Mucosa of rectum (tissue), 2 donors: ENCODE results near the gene MAP3K8.
"Not testable (repeated sequence)": the region's sequence is repeated elsewhere in the genome, so short reads cannot be mapped to it uniquely, and the experiment has no call there.

Experiments used
- H3K27ac ChIP-seq, 2 donors: one replicate each; pipeline ENCODE4 v1.7.0; 2013; ENCODE audit warnings: inconsistent platforms in 2 of 2, low read depth in 2 of 2, low read length in 2 of 2
- H3K27me3 ChIP-seq, 2 donors: one replicate each; pipeline ENCODE4 v1.7.0; 2013; ENCODE audit warnings: low read length in 2 of 2; ENCODE audit not compliant: control insufficient read depth in 2 of 2, insufficient read depth in 2 of 2
- H3K36me3 ChIP-seq, 2 donors: one replicate each; pipeline ENCODE4 v1.7.0; 2013; ENCODE audit warnings: low read length in 2 of 2; ENCODE audit not compliant: control insufficient read depth in 2 of 2, insufficient read depth in 2 of 2
- H3K4me1 ChIP-seq, 2 donors: one replicate each; pipeline ENCODE4 v1.7.0; 2013; ENCODE audit warnings: low read length in 2 of 2, mild to moderate bottlenecking in 1 of 2; ENCODE audit not compliant: control insufficient read depth in 2 of 2, insufficient read depth in 2 of 2
- H3K4me3 ChIP-seq, 2 donors: one replicate each; pipeline ENCODE4 v1.7.0; 2013; ENCODE audit warnings: low read length in 2 of 2
- H3K9ac ChIP-seq, 2 donors: one replicate each; pipeline ENCODE4 v1.7.0; 2013; ENCODE audit warnings: low read length in 2 of 2, low read depth in 1 of 2, mild to moderate bottlenecking in 1 of 2
- H3K9me3 ChIP-seq, 2 donors: one replicate each; pipeline ENCODE4 v1.7.0; 2013; ENCODE audit warnings: low read length in 2 of 2; ENCODE audit not compliant: control insufficient read depth in 2 of 2
- donor health status: healthy.
- donor health status: Normal muscosa, but diverticular disease.

MAP3K8 gene

DNA sequence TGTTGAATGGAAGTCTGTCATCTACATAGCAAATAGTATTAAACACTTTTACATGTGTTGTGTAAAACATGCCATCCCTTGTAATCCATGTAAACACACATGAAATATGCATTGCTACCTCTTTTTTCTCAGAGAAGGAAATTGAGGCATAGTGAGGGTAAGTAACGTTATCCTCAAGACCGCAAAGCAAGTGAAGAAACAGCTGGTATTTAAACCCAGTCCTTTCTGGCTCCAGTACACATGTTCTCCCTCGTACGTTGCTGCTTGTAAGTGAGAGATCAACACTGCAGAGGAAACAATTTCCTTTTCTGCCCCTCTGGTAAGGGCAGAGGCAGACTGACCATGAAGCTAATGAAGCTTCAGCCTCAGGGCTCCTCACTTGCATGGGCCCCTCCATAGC is 28.5 kb downstream of the MAP3K8 start:
- Histone ChIP-seq H3K36me3 (peaks cover 35 to 36% of the 10 kb centered on the region in 2 donors), H3K27ac (no peak overlapping the region), H3K9me3 (no peaks in the 10 kb centered on the region), H3K4me1 (peaks cover 0 to 3% of the 10 kb centered on the region in 2 donors), H3K9ac (no peak overlapping the region), H3K27me3 (no peaks in the 10 kb centered on the region), H3K4me3 (no peak overlapping the region)

DNA sequence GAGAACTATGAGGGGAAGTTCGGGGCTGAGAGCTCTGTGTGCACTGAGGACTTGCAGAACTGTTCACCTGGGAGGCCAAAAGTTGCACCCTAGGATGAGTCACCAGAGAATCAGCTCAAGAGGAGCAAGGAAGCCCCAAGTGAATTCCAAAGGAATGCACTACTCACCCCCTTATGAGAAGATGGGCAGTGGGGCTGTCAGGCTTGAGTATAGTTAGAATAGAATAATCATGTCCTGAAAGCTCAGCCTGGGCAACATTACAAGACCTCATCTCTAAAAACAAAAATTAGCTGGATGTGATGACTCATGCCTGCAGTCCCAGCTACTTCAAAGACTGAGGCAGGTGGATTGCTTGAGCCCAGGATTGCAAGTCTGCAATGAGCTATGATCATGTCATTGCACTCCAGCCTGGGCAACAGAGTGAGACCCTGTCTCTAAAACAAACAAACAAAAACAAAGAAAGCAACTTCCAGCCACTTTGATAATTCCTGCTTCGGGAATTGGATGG is 30.0 kb downstream of the MAP3K8 start:
- Histone ChIP-seq H3K36me3 (peaks cover 20 to 27% of the 10 kb centered on the region in 2 donors), H3K27me3 (no peaks in the 10 kb centered on the region)

DNA sequence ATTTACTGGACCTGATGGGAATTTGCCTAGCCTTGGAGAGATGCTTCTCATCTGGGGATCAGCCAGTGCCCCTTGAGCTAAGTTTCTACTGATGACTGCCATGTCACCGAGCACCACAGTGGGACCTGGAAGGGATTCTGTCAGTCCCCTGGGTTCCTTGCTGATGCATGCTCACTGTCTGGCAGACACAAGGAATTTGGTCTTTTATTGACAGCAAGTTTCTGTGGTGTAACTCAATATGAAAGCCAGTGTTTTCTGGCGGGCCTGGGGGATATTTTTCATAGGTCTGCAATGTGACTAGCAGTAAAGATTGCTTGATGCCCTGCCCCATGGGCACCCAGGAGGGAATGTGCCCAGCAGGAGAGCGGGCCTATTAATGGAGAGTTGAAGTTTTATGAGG is 30.7 kb downstream of the MAP3K8 start:
- Histone ChIP-seq H3K9ac (no peak overlapping the region), H3K9me3 (no peaks in the 10 kb centered on the region), H3K4me3 (no peak overlapping the region), H3K27me3 (no peaks in the 10 kb centered on the region), H3K4me1 (no peaks in the 10 kb centered on the region), H3K36me3 (peaks cover 14 to 23% of the 10 kb centered on the region in 2 donors), H3K27ac (no peak overlapping the region)

More for the DNA sequence above, 30.0 kb downstream of the MAP3K8 start:
- H3K4me3 ChIP-seq, result no peak overlapping the region
- H3K9me3 ChIP-seq, result no peaks in the 10 kb centered on the region
- H3K9ac ChIP-seq, result no peak overlapping the region
- no peak overlapping the region for H3K27ac ChIP-seq
- H3K4me1 ChIP-seq, result peaks cover 0 to 2% of the 10 kb centered on the region in 2 donors

DNA sequence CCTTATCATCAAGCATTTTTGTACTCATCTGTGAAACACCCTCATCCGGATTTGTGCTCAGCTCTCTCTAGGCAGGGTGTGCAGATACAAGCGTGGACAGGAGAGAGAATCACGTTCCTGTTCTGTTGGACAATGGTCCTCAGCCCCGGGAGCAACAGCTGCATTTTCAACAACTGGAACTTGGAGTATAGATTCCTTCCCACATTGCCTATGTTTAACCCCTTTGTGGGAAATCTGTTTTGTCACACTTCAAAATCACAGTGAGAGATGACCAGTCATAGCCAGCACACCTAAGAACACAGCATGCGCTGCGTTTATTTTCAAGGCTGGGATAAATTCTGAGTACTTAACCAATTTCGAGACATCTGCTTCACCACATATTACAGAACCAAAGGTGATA is 32.5 kb downstream of the MAP3K8 start:
- H3K9me3 ChIP-seq, result no peaks in the 10 kb centered on the region
- H3K9ac ChIP-seq, result no peak overlapping the region
- no peaks in the 10 kb centered on the region for H3K4me1 ChIP-seq
- no peaks in the 10 kb centered on the region for H3K27me3 ChIP-seq
- no peak overlapping the region for H3K27ac ChIP-seq
- no peak overlapping the region for H3K4me3 ChIP-seq
- peaks cover 0 to 10% of the 10 kb centered on the region in 2 donors for H3K36me3 ChIP-seq

DNA sequence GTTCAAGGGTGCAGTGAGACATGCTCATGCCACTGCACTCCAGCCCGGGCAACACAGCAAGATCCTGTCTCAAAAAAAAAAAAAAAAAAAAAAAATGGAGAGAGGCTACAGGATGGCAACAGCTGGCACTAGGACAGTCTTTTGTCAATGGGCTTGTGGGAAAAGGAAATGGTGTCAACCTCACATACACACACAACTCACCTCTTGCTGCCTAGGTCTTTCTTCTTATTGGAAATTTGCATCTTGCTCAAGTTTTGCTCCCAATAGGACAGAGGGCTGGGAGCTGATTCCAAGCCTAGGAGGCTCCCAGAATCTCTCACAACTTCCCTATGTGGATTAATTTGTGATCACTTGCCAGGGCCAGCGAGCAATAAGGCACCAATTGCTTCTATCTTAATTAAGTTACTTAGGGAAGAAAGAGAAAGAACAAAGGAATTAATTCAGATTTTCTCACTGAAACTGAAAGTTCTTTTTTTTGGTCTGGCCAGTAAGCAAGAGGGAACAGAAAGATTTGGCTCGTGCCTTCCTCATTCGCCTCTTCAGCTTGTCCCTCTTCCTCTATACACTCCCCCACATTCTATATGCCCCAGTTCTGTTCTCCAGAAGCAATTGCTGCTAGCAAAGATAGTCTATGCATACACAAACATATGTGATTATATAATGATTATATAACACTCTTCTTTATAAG is 33.8 kb downstream of the MAP3K8 start:
- Histone ChIP-seq H3K27ac (no peak overlapping the region), H3K36me3 (no peaks in the 10 kb centered on the region), H3K4me3 (no peak overlapping the region), H3K27me3 (no peaks in the 10 kb centered on the region), H3K9me3 (no peaks in the 10 kb centered on the region), H3K9ac (no peak overlapping the region), H3K4me1 (no peaks in the 10 kb centered on the region)

DNA sequence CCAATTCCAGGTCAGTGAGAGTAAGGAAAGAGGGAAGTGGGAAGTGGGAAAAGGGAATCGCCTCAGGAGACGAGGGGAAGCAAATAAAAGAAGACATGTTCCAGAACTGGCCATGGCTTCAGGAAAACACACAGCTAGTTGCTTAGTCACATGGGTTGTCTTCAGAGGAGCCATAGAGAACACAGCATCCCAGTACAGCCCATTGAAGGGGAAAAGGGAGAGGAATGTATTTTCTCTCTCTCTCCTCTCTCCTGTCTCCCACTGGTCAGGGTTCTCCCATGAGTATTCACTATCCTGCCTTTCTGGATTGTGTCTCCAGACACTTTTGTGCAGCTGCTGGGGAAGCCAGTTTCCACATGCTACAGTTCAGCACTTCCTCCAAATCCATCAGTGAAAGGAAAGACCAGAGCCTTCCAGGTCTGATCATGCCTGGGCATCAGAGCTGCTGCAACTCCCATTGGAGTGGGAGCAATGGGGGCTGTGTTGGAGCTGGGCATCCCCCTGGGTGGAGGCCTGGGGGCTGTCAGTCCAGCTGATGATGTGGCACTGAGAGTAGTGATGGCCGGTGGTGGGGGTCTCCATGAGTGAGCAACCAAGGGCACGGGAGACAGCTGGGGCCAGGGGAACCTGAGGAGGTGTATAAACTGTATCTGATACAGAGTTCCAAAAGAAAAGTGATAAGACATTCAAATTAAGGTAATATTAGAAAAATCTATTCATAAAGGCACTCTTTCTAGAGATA is 38.6 kb downstream of the MAP3K8 start:
- Histone ChIP-seq H3K27ac (no peak overlapping the region), H3K4me1 (no peaks in the 10 kb centered on the region), H3K36me3 (no peaks in the 10 kb centered on the region), H3K9ac (no peak overlapping the region), H3K4me3 (no peak overlapping the region), H3K27me3 (no peaks in the 10 kb centered on the region), H3K9me3 (no peaks in the 10 kb centered on the region)

DNA sequence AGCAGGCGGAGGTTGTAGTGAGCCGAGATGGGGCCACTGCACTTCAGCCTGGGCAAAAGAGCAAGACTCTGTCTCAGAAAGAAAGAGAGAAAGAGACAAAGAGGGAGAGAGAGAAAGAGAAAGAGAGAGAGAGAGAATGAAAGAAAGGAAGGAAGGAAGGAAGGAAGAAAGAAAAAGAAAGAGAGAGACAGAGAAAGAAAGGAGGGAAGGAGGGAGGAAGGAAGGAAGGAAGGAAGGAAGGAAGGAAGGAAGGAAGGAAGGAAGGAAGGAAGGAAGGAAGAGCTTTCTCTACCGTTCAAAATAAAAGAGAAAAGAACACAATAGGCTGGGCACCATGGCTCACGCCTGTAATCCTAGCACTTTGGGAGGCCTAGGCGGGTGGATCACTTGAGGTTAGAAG is 41.5 kb downstream of the MAP3K8 start:
- not testable (repeated sequence) for H3K4me3 ChIP-seq, H3K9me3 ChIP-seq, H3K36me3 ChIP-seq, H3K27me3 ChIP-seq, H3K4me1 ChIP-seq, H3K27ac ChIP-seq, H3K9ac ChIP-seq

DNA sequence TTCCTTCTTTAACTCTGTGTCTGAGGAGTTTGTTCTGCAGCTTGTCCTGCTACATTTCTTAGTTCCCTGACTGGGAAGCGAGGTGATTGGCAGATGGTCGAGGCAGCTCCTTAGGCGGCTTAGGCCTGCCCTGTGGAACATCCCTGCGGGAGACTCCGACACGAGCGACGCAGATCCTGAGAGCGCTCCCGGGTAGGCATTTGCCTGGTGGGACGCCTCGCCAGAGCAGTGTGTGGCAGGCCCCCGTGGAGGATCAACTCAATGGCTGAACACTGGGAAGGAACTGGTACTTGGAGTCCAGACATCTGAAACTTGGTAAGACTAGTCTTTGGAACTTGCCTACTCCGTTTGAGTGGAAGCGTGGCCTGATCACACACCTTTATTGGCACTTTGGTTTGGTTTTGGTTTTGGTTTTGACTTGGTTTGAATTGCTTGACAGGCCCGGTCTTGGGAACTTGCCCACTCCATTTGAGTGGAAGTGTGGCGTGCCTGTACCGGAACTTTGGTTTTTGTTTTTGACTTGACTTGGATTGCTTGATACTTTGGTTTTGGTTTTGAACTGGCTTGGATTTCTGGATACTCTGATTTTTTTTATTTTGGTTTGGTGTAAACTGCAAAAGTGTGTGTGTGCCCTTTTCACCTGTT is 42.6 kb downstream of the MAP3K8 start:
- H3K27me3 ChIP-seq, result no peaks in the 10 kb centered on the region
- H3K9ac ChIP-seq, result no peak overlapping the region
- no peak overlapping the region for H3K27ac ChIP-seq
- no peaks in the 10 kb centered on the region for H3K4me1 ChIP-seq
- H3K9me3 ChIP-seq, result no peaks in the 10 kb centered on the region
- no peaks in the 10 kb centered on the region for H3K36me3 ChIP-seq
- H3K4me3 ChIP-seq, result no peak overlapping the region

DNA sequence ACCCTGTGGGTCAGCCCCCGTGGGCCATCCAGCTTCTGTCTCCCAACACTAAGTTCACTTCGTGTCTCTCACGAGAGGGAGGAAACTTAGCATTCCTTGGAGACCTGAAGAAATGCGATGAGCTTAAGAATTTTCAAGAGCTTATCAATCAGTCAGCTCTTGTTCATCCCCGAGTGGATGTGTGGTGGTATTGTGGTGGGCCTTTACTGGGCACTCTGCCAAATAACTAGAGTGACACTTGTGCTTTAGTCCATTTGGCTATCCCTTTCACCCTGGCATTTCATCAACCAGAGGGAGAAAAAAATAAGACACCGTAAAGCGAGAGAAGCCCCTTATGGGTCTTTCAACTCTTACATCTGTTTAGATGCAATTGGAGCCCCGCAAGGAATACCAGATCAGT is 45.5 kb downstream of the MAP3K8 start:
- not testable (repeated sequence) for H3K27ac ChIP-seq, H3K36me3 ChIP-seq, H3K4me3 ChIP-seq, H3K9ac ChIP-seq, H3K27me3 ChIP-seq, H3K4me1 ChIP-seq, H3K9me3 ChIP-seq

DNA sequence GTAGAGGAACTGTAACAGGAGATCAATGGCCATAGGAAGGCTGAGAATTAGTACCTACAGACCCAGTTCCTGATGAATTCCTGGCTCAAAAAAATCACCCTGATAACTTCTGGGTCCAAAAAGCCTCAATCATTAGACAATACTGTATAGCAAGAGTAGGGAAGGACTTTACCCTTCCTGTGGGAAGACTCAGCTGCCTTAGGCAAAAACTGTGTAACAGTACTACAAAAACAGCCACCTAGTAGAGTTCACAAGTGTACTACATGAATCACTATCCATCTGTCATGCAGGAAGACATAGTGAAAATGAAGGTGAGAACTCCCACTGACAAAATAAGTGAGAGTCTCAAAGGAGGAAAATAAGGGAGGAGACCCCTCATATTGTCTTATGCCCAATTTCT is 47.6 kb downstream of the MAP3K8 start:
- no peaks in the 10 kb centered on the region for H3K36me3 ChIP-seq
- H3K27ac ChIP-seq, result no peak overlapping the region
- H3K27me3 ChIP-seq, result no peaks in the 10 kb centered on the region
- H3K9ac ChIP-seq, result no peak overlapping the region
- no peaks in the 10 kb centered on the region for H3K9me3 ChIP-seq
- H3K4me3 ChIP-seq, result no peak overlapping the region
- no peaks in the 10 kb centered on the region for H3K4me1 ChIP-seq
